Measurements from ENCODE around the gene CHCHD6.
A peak's percentile ranks its signal among the peaks of the same experiment; 100 is the strongest.

Gene CHCHD6

GRCh38 chr3:126703512-126704493 lies at the start of gene CHCHD6:
Gene CHCHD6, plus strand, starts transcription at chr3:126704240. Its CDS starts 73 bp downstream, at chr3:126704313.
- DNase-seq (ENCODE audit: low read depth) = peak; percentile 91

GRCh38 chr3:126654571-126655383 lies 49.3 kb upstream of the CHCHD6 start, which contains the start of gene TXNRD3:
Gene TXNRD3, minus strand, starts transcription at chr3:126655124.
- DNase-seq (ENCODE audit: low read depth) = peak; percentile 17

- no peak for DNase-seq (ENCODE audit: low read depth)
These were observed 48.2 kb upstream of the CHCHD6 start for GRCh38 chr3:126655887-126656286.

GRCh38 chr3:126656371-126657134 lies 47.5 kb upstream of the CHCHD6 start:
- DNase-seq (ENCODE audit: low read depth) = no peak

- DNase-seq (ENCODE audit: low read depth) = no peak
These were observed 46.1 kb upstream of the CHCHD6 start for GRCh38 chr3:126657901-126658300.

GRCh38 chr3:126658584-126658983 lies 45.5 kb upstream of the CHCHD6 start:
- no peak for DNase-seq (ENCODE audit: low read depth)

- DNase-seq (ENCODE audit: low read depth) = no peak
These were observed 43.8 kb upstream of the CHCHD6 start for GRCh38 chr3:126659915-126660886.

GRCh38 chr3:126661532-126662364 lies 42.3 kb upstream of the CHCHD6 start:
- no peak for DNase-seq (ENCODE audit: low read depth)

- DNase-seq (ENCODE audit: low read depth) = no peak
These were observed 40.8 kb upstream of the CHCHD6 start for GRCh38 chr3:126663257-126663656.

- DNase-seq (ENCODE audit: low read depth) = no peak
These were observed 40.3 kb upstream of the CHCHD6 start for GRCh38 chr3:126663750-126664149.

- DNase-seq (ENCODE audit: low read depth) = no peak
These were observed 39.3 kb upstream of the CHCHD6 start for GRCh38 chr3:126664591-126665214.

- no peak for DNase-seq (ENCODE audit: low read depth)
These were observed 38.7 kb upstream of the CHCHD6 start for GRCh38 chr3:126665221-126665936.

GRCh38 chr3:126665959-126666657 lies 37.9 kb upstream of the CHCHD6 start:
- no peak for DNase-seq (ENCODE audit: low read depth)

GRCh38 chr3:126666658-126667528 lies 37.1 kb upstream of the CHCHD6 start:
- DNase-seq (ENCODE audit: low read depth) = no peak

GRCh38 chr3:126667631-126668449 lies 36.2 kb upstream of the CHCHD6 start:
- DNase-seq (ENCODE audit: low read depth) = no peak
